Measurements from ENCODE around the gene MAPK1IP1L.

The MAPK1IP1L gene

GRCh38 chr14:55097881-55098560 lies 46.6 kb downstream of the MAPK1IP1L start:
- peak; percentile 39 for DNase-seq (ENCODE audit: low read depth)

- no peak for DNase-seq (ENCODE audit: low read depth)
Observed at GRCh38 chr14:55098561-55098898, 47.1 kb downstream of the MAPK1IP1L start.

GRCh38 chr14:55099756-55100155 lies 48.3 kb downstream of the MAPK1IP1L start:
- DNase-seq (ENCODE audit: low read depth): no peak

GRCh38 chr14:55101698-55102097 lies 50.3 kb downstream of the MAPK1IP1L start:
- DNase-seq (ENCODE audit: low read depth): no peak

GRCh38 chr14:55102141-55102621 lies 50.7 kb downstream of the MAPK1IP1L start:
- DNase-seq (ENCODE audit: low read depth): peak; percentile 26

GRCh38 chr14:55103005-55103640 lies 51.7 kb downstream of the MAPK1IP1L start:
- DNase-seq (ENCODE audit: low read depth): peak; percentile 30

GRCh38 chr14:55103971-55104954 lies 52.8 kb downstream of the MAPK1IP1L start:
- DNase-seq (ENCODE audit: low read depth): no peak

- no peak for DNase-seq (ENCODE audit: low read depth)
Observed at GRCh38 chr14:55105991-55106390, 54.5 kb downstream of the MAPK1IP1L start.

GRCh38 chr14:55107766-55108554 lies 56.5 kb downstream of the MAPK1IP1L start:
- DNase-seq (ENCODE audit: low read depth): no peak

- DNase-seq (ENCODE audit: low read depth): no peak
Observed at GRCh38 chr14:55109836-55110235, 58.4 kb downstream of the MAPK1IP1L start.

GRCh38 chr14:55111122-55111708 lies 59.8 kb downstream of the MAPK1IP1L start:
- no peak for DNase-seq (ENCODE audit: low read depth)

- DNase-seq (ENCODE audit: low read depth): no peak
Observed at GRCh38 chr14:55114720-55115119, 63.3 kb downstream of the MAPK1IP1L start.

GRCh38 chr14:55115460-55115859 lies 64.0 kb downstream of the MAPK1IP1L start:
- DNase-seq (ENCODE audit: low read depth): no peak

- DNase-seq (ENCODE audit: low read depth): no peak
Observed at GRCh38 chr14:55115861-55116245, 64.4 kb downstream of the MAPK1IP1L start.

- no peak for DNase-seq (ENCODE audit: low read depth)
Observed at GRCh38 chr14:55116246-55117030, 65.0 kb downstream of the MAPK1IP1L start.

- DNase-seq (ENCODE audit: low read depth): no peak
Observed at GRCh38 chr14:55117803-55118441, 66.5 kb downstream of the MAPK1IP1L start.

- no peak for DNase-seq (ENCODE audit: low read depth)
Observed at GRCh38 chr14:55118761-55119160, 67.3 kb downstream of the MAPK1IP1L start.

Measured in activated T-cell treated with anti-CD3 and anti-CD28 coated beads for 24 hours (primary cell).